NB4 (cell line): Measurements from ENCODE around the gene CCR8.

Experiments used
- CTCF ChIP-seq: IDR thresholded peaks from one replicate; pipeline ENCODE4 v1.5.1; 2012; ENCODE audit warnings: low read depth, low read length
- MAX ChIP-seq: IDR thresholded peaks from 2 replicates; pipeline ENCODE4 v1.6.1; 2011; ENCODE audit warnings: low read depth, low read length
- MYC ChIP-seq: IDR thresholded peaks from 2 replicates; pipeline ENCODE4 v1.6.1; 2011; ENCODE audit warnings: low read depth, low read length
- POLR2A ChIP-seq: IDR thresholded peaks from 2 replicates; pipeline ENCODE4 v1.6.1; 2011; ENCODE audit warnings: mild to moderate bottlenecking; ENCODE audit not compliant: insufficient read length; ENCODE audit errors: extremely low read depth

- TF ChIP-seq CTCF, result no peak
- no peak for TF ChIP-seq MYC
- no peak for TF ChIP-seq POLR2A
- TF ChIP-seq MAX, result no peak
These were observed 48.0 kb upstream of the CCR8 start for GRCh38 chr3:39281533-39281932.
